CD4-positive, alpha-beta memory T cell (primary cell): Measurements from ENCODE around the gene ADGRB3. TPM values are rescaled to one million over a fixed set of nuclear protein-coding genes. Genes with fewer than 3 reads are reported as not detected.
A peak's percentile ranks its signal among the peaks of the same experiment; 100 is the strongest.
"Not testable (repeated sequence)": the region's sequence is repeated elsewhere in the genome, so short reads cannot be mapped to it uniquely, and the experiment has no call there.

Experiments
- CTCF ChIA-PET: fragments of 350-600 bp; sonication (Branson Sonifier 250); formaldehyde crosslinking; loops from one replicate; lab custom pipeline; 2021; ENCODE audit warnings: inconsistent platforms; ENCODE audit not compliant: partially characterized antibody; lab: Charles Lee
- POLR2A ChIA-PET: fragments of 350-600 bp; sonication (Branson Sonifier 250); formaldehyde crosslinking; loops from one replicate; lab custom pipeline; 2021; ENCODE audit not compliant: partially characterized antibody; lab: Charles Lee
- DNase-seq, 5 donors: peaks; one replicate each; pipeline versions ENCODE4 v3.0.0 to v3.0.0-alpha.2; 2020 to 2022; ENCODE audit warnings: mixed read lengths in 1 of 5
- H3K27ac ChIP-seq: one replicate; pipeline ENCODE4 v1.7.0; 2013; ENCODE audit warnings: low read depth, low read length
- H3K27me3 ChIP-seq: 2 replicates; pipeline ENCODE4 v1.7.0; 2013; ENCODE audit warnings: mild to moderate bottlenecking, low read length, moderate library complexity; ENCODE audit not compliant: insufficient read depth
- H3K36me3 ChIP-seq: 2 replicates; pipeline ENCODE4 v1.7.0; 2013; ENCODE audit warnings: mild to moderate bottlenecking, low read length, moderate library complexity; ENCODE audit not compliant: insufficient read depth
- H3K4me1 ChIP-seq: 2 replicates; pipeline ENCODE4 v1.7.0; 2013; ENCODE audit warnings: mild to moderate bottlenecking, low read length, moderate library complexity; ENCODE audit not compliant: insufficient read depth
- H3K4me3 ChIP-seq, 2 donors: one replicate each; pipeline ENCODE4 v1.7.0; 2013; ENCODE audit warnings: low read length in 2 of 2, mild to moderate bottlenecking in 1 of 2
- H3K9me3 ChIP-seq, 2 donors: one replicate each; pipeline ENCODE4 v1.7.0; 2013; ENCODE audit warnings: low read length in 2 of 2, control low read depth in 1 of 2; ENCODE audit not compliant: control insufficient read depth in 1 of 2
- H3K27ac Mint-ChIP-seq, 7 donors: one replicate each; pipeline ENCODE4 v1.8.0; 2020 to 2021; ENCODE audit warnings: mixed read lengths in 7 of 7, mild to moderate bottlenecking in 6 of 7, inconsistent platforms in 3 of 7, moderate library complexity in 3 of 7
- H3K27me3 Mint-ChIP-seq, 2 donors: one replicate each; pipeline ENCODE4 v1.8.0; 2020 to 2021; ENCODE audit warnings: mixed read lengths in 2 of 2
- H3K36me3 Mint-ChIP-seq, 2 donors: one replicate each; pipeline ENCODE4 v1.8.0; 2020 to 2021; ENCODE audit warnings: mixed read lengths in 2 of 2, inconsistent platforms in 1 of 2, mild to moderate bottlenecking in 1 of 2
- H3K4me1 Mint-ChIP-seq, 4 donors: one replicate each; pipeline ENCODE4 v1.8.0; 2020 to 2021; ENCODE audit warnings: mixed read lengths in 4 of 4, mild to moderate bottlenecking in 1 of 4
- H3K4me3 Mint-ChIP-seq, 8 donors: one replicate each; pipeline ENCODE4 v1.8.0; 2020 to 2021; ENCODE audit warnings: mixed read lengths in 8 of 8, mild to moderate bottlenecking in 7 of 8, moderate library complexity in 6 of 8, inconsistent platforms in 3 of 8
- H3K9me3 Mint-ChIP-seq, 8 donors: one replicate each; pipeline ENCODE4 v1.8.0; 2020 to 2021; ENCODE audit warnings: mixed read lengths in 8 of 8, mild to moderate bottlenecking in 5 of 8, inconsistent platforms in 3 of 8, moderate library complexity in 1 of 8
- intact Hi-C: fragments of 100-400 bp; cut with micrococcal nuclease; formaldehyde crosslinking; loops from one replicate; pipeline ENCODE4 v1.15.1; 2023
- polyA plus RNA-seq, 2 donors: library from polyadenylated mRNA; unstranded; fragments of 300-500 nt; fragmentation: Illumina TruSeq; gene quantifications; one replicate each; pipeline ENCODE4 v1.2.3, GENCODE V29; 2021
- total RNA-seq, 2 experiments: library from RNA; stranded (reverse); gene quantifications; one replicate each; pipeline ENCODE4 v1.2.3, GENCODE V29; 2021

The ADGRB3 gene
- total and polyA plus RNA-seq, 4 experiments from 2014 or later = not detected

GRCh38 chr6:68737061-68737460 lies 102.0 kb downstream of the ADGRB3 start:
- H3K9me3 Mint-ChIP-seq = peaks cover 0 to 3% (median 0%) of the 10 kb centered on the region in 8 donors
- no peaks in the 10 kb centered on the region for H3K36me3 ChIP-seq
- DNase-seq = no peak
- H3K4me3 ChIP-seq = no peak overlapping the region
- H3K27ac Mint-ChIP-seq = no peak overlapping the region
- intact Hi-C loops = no loop called here
- H3K4me3 Mint-ChIP-seq = no peak overlapping the region
- ChIA-PET CTCF (no interaction called here), POLR2A (no interaction called here)
- H3K36me3 Mint-ChIP-seq = no peaks in the 10 kb centered on the region
- H3K27me3 ChIP-seq = no peaks in the 10 kb centered on the region
- H3K27me3 Mint-ChIP-seq = no peaks in the 10 kb centered on the region
- no peaks in the 10 kb centered on the region for H3K9me3 ChIP-seq
- H3K4me1 ChIP-seq = no peaks in the 10 kb centered on the region
- H3K4me1 Mint-ChIP-seq = peaks cover 6 to 8% (median 7%) of the 10 kb centered on the region in 4 donors
- no peak overlapping the region for H3K27ac ChIP-seq

- Histone ChIP-seq H3K27ac (no peak overlapping the region), H3K4me1 (no peaks in the 10 kb centered on the region), H3K4me3 (no peak overlapping the region), H3K36me3 (no peaks in the 10 kb centered on the region), H3K27me3 (no peaks in the 10 kb centered on the region), H3K9me3 (no peaks in the 10 kb centered on the region)
- Mint-ChIP-seq H3K36me3 (no peaks in the 10 kb centered on the region), H3K27me3 (no peaks in the 10 kb centered on the region), H3K4me3 (no peak overlapping the region), H3K27ac (no peak overlapping the region), H3K9me3 (peaks cover 0 to 3% (median 0%) of the 10 kb centered on the region in 8 donors), H3K4me1 (peaks cover 6 to 10% (median 7%) of the 10 kb centered on the region in 4 donors)
- POLR2A ChIA-PET = no interaction called here
- no peak for DNase-seq
- intact Hi-C loops = no loop called here
- CTCF ChIA-PET = no interaction called here
Measured at GRCh38 chr6:68738039-68738438, 103.0 kb downstream of the ADGRB3 start.

- no peaks in the 10 kb centered on the region for H3K9me3 ChIP-seq
- Mint-ChIP-seq H3K9me3 (peaks cover 0 to 2% (median 0%) of the 10 kb centered on the region in 8 donors), H3K4me1 (peaks cover 6 to 10% (median 7%) of the 10 kb centered on the region in 4 donors), H3K36me3 (no peaks in the 10 kb centered on the region), H3K27ac (peak overlapping the region in 3 of 7 donors; percentile 1 to 77 (median 63)), H3K4me3 (peak overlapping the region in 3 of 8 donors; percentile 18 to 28 (median 22)), H3K27me3 (no peaks in the 10 kb centered on the region)
- H3K27ac ChIP-seq = no peak overlapping the region
- H3K4me1 ChIP-seq = no peaks in the 10 kb centered on the region
- no peaks in the 10 kb centered on the region for H3K27me3 ChIP-seq
- ChIA-PET CTCF (no interaction called here), POLR2A (no interaction called here)
- intact Hi-C loops = no loop called here
- peak in 1 of 5 donors; percentile 1 for DNase-seq
- no peak overlapping the region for H3K4me3 ChIP-seq
- no peaks in the 10 kb centered on the region for H3K36me3 ChIP-seq
Measured at GRCh38 chr6:68740828-68741500, 105.9 kb downstream of the ADGRB3 start.

GRCh38 chr6:68741501-68742386 lies 106.7 kb downstream of the ADGRB3 start:
- no peaks in the 10 kb centered on the region for H3K36me3 Mint-ChIP-seq
- H3K27me3 Mint-ChIP-seq = no peaks in the 10 kb centered on the region
- no peak for DNase-seq
- H3K27ac ChIP-seq = no peak overlapping the region
- intact Hi-C loops = no loop called here
- no peaks in the 10 kb centered on the region for H3K4me1 ChIP-seq
- H3K36me3 ChIP-seq = no peaks in the 10 kb centered on the region
- H3K4me1 Mint-ChIP-seq = peaks cover 6 to 10% (median 7%) of the 10 kb centered on the region in 4 donors
- H3K9me3 Mint-ChIP-seq = peaks cover 0 to 2% (median 0%) of the 10 kb centered on the region in 8 donors
- peak overlapping the region in 1 of 7 donors; percentile 8 for H3K27ac Mint-ChIP-seq
- CTCF ChIA-PET = no interaction called here
- no peaks in the 10 kb centered on the region for H3K27me3 ChIP-seq
- no peaks in the 10 kb centered on the region for H3K9me3 ChIP-seq
- POLR2A ChIA-PET = no interaction called here
- no peak overlapping the region for H3K4me3 Mint-ChIP-seq
- H3K4me3 ChIP-seq = no peak overlapping the region

- H3K36me3 Mint-ChIP-seq = no peaks in the 10 kb centered on the region
- CTCF ChIA-PET = no interaction called here
- Histone ChIP-seq H3K4me1 (no peaks in the 10 kb centered on the region), H3K27ac (no peak overlapping the region), H3K9me3 (no peaks in the 10 kb centered on the region), H3K27me3 (no peaks in the 10 kb centered on the region), H3K36me3 (no peaks in the 10 kb centered on the region), H3K4me3 (no peak overlapping the region)
- POLR2A ChIA-PET = no interaction called here
- no peaks in the 10 kb centered on the region for H3K27me3 Mint-ChIP-seq
- H3K4me3 Mint-ChIP-seq = no peak overlapping the region
- peaks cover 6 to 10% (median 7%) of the 10 kb centered on the region in 4 donors for H3K4me1 Mint-ChIP-seq
- H3K27ac Mint-ChIP-seq = no peak overlapping the region
- no peak for DNase-seq
- peaks cover 0 to 5% (median 0%) of the 10 kb centered on the region in 8 donors for H3K9me3 Mint-ChIP-seq
- intact Hi-C loops = no loop called here
Measured at GRCh38 chr6:68743099-68743498, 108.0 kb downstream of the ADGRB3 start.

- H3K36me3 ChIP-seq, H3K9me3 Mint-ChIP-seq, intact Hi-C loops, H3K27me3 Mint-ChIP-seq, H3K4me1 ChIP-seq, H3K4me3 Mint-ChIP-seq, DNase-seq, H3K27ac Mint-ChIP-seq, H3K36me3 Mint-ChIP-seq, H3K27ac ChIP-seq, POLR2A ChIA-PET, H3K27me3 ChIP-seq, CTCF ChIA-PET, H3K9me3 ChIP-seq, H3K4me3 ChIP-seq: not testable (repeated sequence)
- H3K4me1 Mint-ChIP-seq = peaks cover 6 to 10% (median 7%) of the 10 kb centered on the region in 4 donors
Measured at GRCh38 chr6:68744376-68744775, 109.3 kb downstream of the ADGRB3 start.

GRCh38 chr6:68746376-68746775 lies 111.3 kb downstream of the ADGRB3 start:
- Histone ChIP-seq H3K4me3 (no peak overlapping the region), H3K4me1 (no peaks in the 10 kb centered on the region), H3K36me3 (no peaks in the 10 kb centered on the region), H3K27ac (no peak overlapping the region), H3K27me3 (no peaks in the 10 kb centered on the region), H3K9me3 (no peaks in the 10 kb centered on the region)
- Mint-ChIP-seq H3K4me1 (peaks cover 0 to 2% (median 0%) of the 10 kb centered on the region in 4 donors), H3K27ac (peak overlapping the region in 1 of 7 donors; percentile 74), H3K36me3 (no peaks in the 10 kb centered on the region), H3K4me3 (no peak overlapping the region), H3K27me3 (no peaks in the 10 kb centered on the region), H3K9me3 (peaks cover 0 to 5% (median 0%) of the 10 kb centered on the region in 8 donors)
- ChIA-PET POLR2A (no interaction called here), CTCF (no interaction called here)
- no peak for DNase-seq
- intact Hi-C loops = no loop called here
